K562 (cell line): ENCODE results near the gene C1QTNF2. TPM values are rescaled to one million over a fixed set of nuclear protein-coding genes. Genes with fewer than 3 reads are reported as not detected.

Source experiments
- ATAC-seq: fragments of 200-7000 bp; cut with Tn5 transposase; 3 replicates; pipeline ENCODE4 v1.9.1; 2020; ENCODE audit warnings: moderate library complexity
- BruUV-seq: library from RNA; stranded (reverse); fragments of 400-500 nt; replicated peaks from 2 replicates; lab custom pipeline; 2021; lab: Mats Ljungman, UMichigan
- CTCF ChIA-PET: fragments of 300-600 bp; formaldehyde crosslinking; extraction: SDS; loops from one replicate; lab custom pipeline; 2021; ENCODE audit warnings: low intra/inter-chr PET ratio; lab: Yijun Ruan, JAX
- POLR2A ChIA-PET: fragments of 300-600, 350-650 bp; sonication (Branson Sonifier 250); formaldehyde crosslinking; extraction: SDS; loops from one replicate; lab custom pipeline; 2021; ENCODE audit warnings: antibody characterized with exemption, inconsistent platforms; lab: Yijun Ruan, JAX
- DNase-seq, 4 experiments: peaks; one replicate each; pipeline versions ENCODE4 v3.0.0 to v3.0.0-alpha.2; 2011 to 2018; ENCODE audit warnings: low spot score in 3 of 4, mixed read lengths in 3 of 4; ENCODE audit errors: extremely low read depth in 1 of 4
- FAIRE-seq: peaks from 2 replicates; lab custom pipeline; 2011; peaks lifted over from hg19 to GRCh38; lab: Jason Lieb, UNC
- H2AFZ ChIP-seq: 2 replicates; pipeline ENCODE4 v1.6.0; 2011; ENCODE audit warnings: low read depth, low read length, control low read depth, inconsistent platforms
- H3K27ac ChIP-seq: fragments of 200-600 bp; 3 replicates; pipeline ENCODE4 v1.8.0; 2011; ENCODE audit warnings: low read depth, mild to moderate bottlenecking, control low read depth, inconsistent platforms, low read length, moderate library complexity, mixed read lengths; ENCODE audit errors: extremely low read depth
- H3K27me3 ChIP-seq, 2 experiments: fragments of 300-600 bp in 1 of 2; 2 replicates in 1 of 2; 3 replicates in 1 of 2; pipeline versions ENCODE4 v1.6.0 to v1.8.0; 2011; ENCODE audit warnings: inconsistent platforms in 2 of 2, low read length in 2 of 2, mild to moderate bottlenecking in 1 of 2, mixed read lengths in 1 of 2, moderate library complexity in 1 of 2; ENCODE audit not compliant: control insufficient read depth in 2 of 2, insufficient read depth in 2 of 2
- H3K36me3 ChIP-seq: fragments of 300-600 bp; 3 replicates; pipeline ENCODE4 v1.8.0; 2011; ENCODE audit warnings: mild to moderate bottlenecking, low read length, inconsistent platforms; ENCODE audit not compliant: control insufficient read depth, insufficient read depth
- H3K4me1 ChIP-seq, 2 experiments: fragments of 200-600 bp in 1 of 2; replicated peaks in 1 of 2; 2 replicates in 1 of 2; 3 replicates in 1 of 2; pipeline versions ENCODE4 v1.5.1 to v1.8.0; 2011; ENCODE audit warnings: inconsistent platforms in 2 of 2, low read length in 2 of 2, mild to moderate bottlenecking in 1 of 2, mixed read lengths in 1 of 2, moderate library complexity in 1 of 2; ENCODE audit not compliant: control insufficient read depth in 2 of 2, insufficient read depth in 2 of 2
- H3K4me2 ChIP-seq: 2 replicates; pipeline ENCODE4 v1.6.1; 2011; ENCODE audit warnings: low read length, control low read depth, inconsistent platforms, mixed read lengths; ENCODE audit not compliant: insufficient read depth
- H3K4me3 ChIP-seq: fragments of 200-600 bp; sonication (generic), shearing (Covaris generic); 2 replicates; pipeline ENCODE4 v1.5.1; 2016; ENCODE audit warnings: control low read depth, inconsistent platforms
- H3K79me2 ChIP-seq: fragments of 200-600 bp; 3 replicates; pipeline ENCODE4 v1.8.0; 2011; ENCODE audit warnings: low read length, inconsistent platforms; ENCODE audit not compliant: control insufficient read depth, insufficient read depth
- H3K9ac ChIP-seq, 2 experiments: 2 replicates each; pipeline versions ENCODE4 v1.6.0 to v1.6.1; 2011; ENCODE audit warnings: low read depth in 2 of 2, low read length in 2 of 2, control low read depth in 1 of 2, inconsistent platforms in 1 of 2, mild to moderate bottlenecking in 1 of 2, mixed read lengths in 1 of 2; ENCODE audit not compliant: insufficient read depth in 1 of 2
- H3K9me1 ChIP-seq: one replicate; pipeline ENCODE4 v1.6.0; 2011; ENCODE audit warnings: inconsistent platforms, mild to moderate bottlenecking, low read length, moderate library complexity; ENCODE audit not compliant: control insufficient read depth, insufficient read depth
- H3K9me3 ChIP-seq: replicated peaks from 2 replicates; pipeline ENCODE4 v1.5.1; 2011; ENCODE audit warnings: low read depth, low read length, inconsistent platforms; ENCODE audit not compliant: control insufficient read depth, insufficient read depth
- H4K20me1 ChIP-seq: replicated peaks from 2 replicates; pipeline ENCODE4 v1.6.1; 2011; ENCODE audit warnings: low read length, inconsistent platforms, mixed read lengths; ENCODE audit not compliant: control insufficient read depth, insufficient read depth
- CREM ChIP-seq: IDR thresholded peaks from 2 replicates; pipeline ENCODE4 v1.6.1; 2014; ENCODE audit warnings: antibody characterized with exemption, low read depth
- FOXP4 ChIP-seq: sonication (generic); formaldehyde crosslinking; IDR thresholded peaks from 2 replicates; pipeline ENCODE4 v1.8.0; 2022; ENCODE audit warnings: mild to moderate bottlenecking, missing genetic modification reagents, borderline replicate concordance
- IFI16 ChIP-seq: fragments of 250-450 bp; sonication (Bioruptor Pico); IDR thresholded peaks from 2 replicates; pipeline ENCODE4 v2.1.2; 2022; ENCODE audit warnings: mild to moderate bottlenecking, inconsistent platforms
- MCM7 ChIP-seq, 2 experiments: fragments of 450-650 bp; IDR thresholded peaks; 2 replicates each; pipeline ENCODE4 v1.6.1; 2016 to 2018
- NELFE ChIP-seq: IDR thresholded peaks from 2 replicates; pipeline ENCODE4 v1.6.1; 2011; ENCODE audit warnings: mild to moderate bottlenecking; ENCODE audit not compliant: insufficient read depth, insufficient read length
- NFIX ChIP-seq: fragments of 250-450 bp; sonication (Bioruptor Pico); IDR thresholded peaks from 2 replicates; pipeline ENCODE4 v1.4.0; 2020; ENCODE audit warnings: low read depth, mild to moderate bottlenecking, moderate library complexity
- PTTG1 ChIP-seq: fragments of 450-650 bp; IDR thresholded peaks from 2 replicates; pipeline ENCODE4 v1.6.1; 2016; ENCODE audit warnings: low read depth, mild to moderate bottlenecking, missing genetic modification characterization, missing compliant biosample characterization
- SMAD3 ChIP-seq: fragments of 450-650 bp; formaldehyde crosslinking; conservative IDR thresholded peaks from 2 replicates; pipeline ENCODE4 v1.4.0; 2020; ENCODE audit warnings: mild to moderate bottlenecking
- ZFPM2 ChIP-seq: fragments of 250-450 bp; sonication (Bioruptor Pico); IDR thresholded peaks from 2 replicates; pipeline ENCODE4 v1.5.1; 2022; ENCODE audit warnings: mild to moderate bottlenecking
- ZNF24 ChIP-seq: fragments of 450-650 bp; IDR thresholded peaks from 2 replicates; pipeline ENCODE4 v1.6.1; 2016
- ZNF551 ChIP-seq: fragments of 250-450 bp; sonication (Bioruptor Pico); IDR thresholded peaks from 2 replicates; pipeline ENCODE4 v1.5.0; 2021; ENCODE audit warnings: mild to moderate bottlenecking, moderate library complexity
- ZSCAN29 ChIP-seq: fragments of 450-650 bp; IDR thresholded peaks from 2 replicates; pipeline ENCODE4 v1.6.1; 2017
- WGBS: fragments of 100-300 bp; shearing (Covaris generic); methylation state at CpG from one replicate; pipeline ENCODE4 v1.1.6; 2016; ENCODE audit warnings: low coverage, mixed read lengths; ENCODE audit not compliant: insufficient coverage; ENCODE audit errors: missing lambda C conversion rate; 5-methylcytosine and 5-hydroxymethylcytosine counted together
- in situ Hi-C: fragments of 300-500 bp; cut with MboI; formaldehyde crosslinking; loops from 4 replicates; pipeline ENCODE4 v1.15.0; 2018; ENCODE audit warnings: inconsistent platforms, mixed read lengths
- intact Hi-C: fragments of 100-400 bp; cut with micrococcal nuclease; formaldehyde crosslinking; loops from 2 replicates; pipeline ENCODE4 v1.14.2; 2022
- polyA plus RNA-seq, 8 experiments: library from polyadenylated mRNA; depleted of rRNA in 4 of 8; stranded (reverse) in 5 of 8; unstranded in 3 of 8; fragments of >200 nt; fragmentation: Nextera tagmentation in 2 of 8; fragmentation: Illumina TruSeq in 1 of 8; extraction: Ambion mirVana in 2 of 8; extraction: Trizol in 1 of 8; gene quantifications; 2 replicates each; pipeline versions ENCODE4 v1.2.1 to v1.2.3, GENCODE V29; 2011 to 2014; ENCODE audit warnings: inconsistent platforms in 1 of 8, missing spikeins in 1 of 8
- total RNA-seq, 7 experiments: library from RNA; depleted of rRNA in 6 of 7; stranded (reverse); fragments of >200 nt in 6 of 7; fragmentation: Illumina TruSeq in 2 of 7; extraction: Trizol in 2 of 7; gene quantifications; 2 replicates each; pipeline versions ENCODE4 v1.2.1 to v1.2.3, GENCODE V29; 2011 to 2021; ENCODE audit warnings: low replicate concordance in 1 of 7
- TF ChIP-seq, protein P1 (sequence below): IDR thresholded peaks from 2 replicates; pipeline ENCODE4 v1.6.1; 2011; ENCODE audit warnings: borderline replicate concordance, low read depth, mild to moderate bottlenecking, moderate library complexity, low read length; ENCODE audit not compliant: insufficient read depth, poor library complexity, severe bottlenecking

C1QTNF2 gene
- total and polyA plus RNA-seq, 9 of the 15 experiments (the other 6 are each of a cell fraction or from before 2014, with no cell fraction given): not detected

DNA sequence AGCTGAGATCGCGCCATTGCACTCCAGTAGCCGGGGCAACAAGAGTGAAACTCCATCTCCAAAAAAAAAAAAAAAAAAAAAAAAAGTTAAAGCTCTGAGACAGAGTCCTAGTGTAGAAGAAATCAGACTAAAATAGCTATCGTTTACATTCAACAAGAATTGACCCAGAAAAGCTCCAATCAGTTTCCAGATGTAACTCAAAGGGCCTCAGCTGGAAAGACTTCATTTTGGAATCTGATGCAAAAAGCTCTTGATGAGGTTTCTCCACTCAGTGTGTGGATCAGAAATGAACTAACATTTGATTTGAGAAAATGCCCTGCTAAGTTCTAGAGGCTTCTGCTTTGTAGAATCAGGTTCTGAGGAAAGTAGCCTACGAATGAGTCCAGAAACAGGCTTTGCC is 7.2 kb upstream of the C1QTNF2 start:
- ChIA-PET CTCF (no interaction called here), POLR2A (interaction anchor here (0.9 to 1.5 kb wide), 4 partner anchors 8 to 30 kb away, joined by 3 to 6 read pairs (median 3); no protein-coding TSS in a partner anchor)
- Histone ChIP-seq H4K20me1 (no peaks in the 10 kb centered on the region), H3K27ac (no peak overlapping the region), H3K79me2 (no peaks in the 10 kb centered on the region), H3K27me3 (peaks cover 0 to 9% of the 10 kb centered on the region in 2 experiments; a peak in 3 of 5 replicates), H3K4me3 (no peak overlapping the region), H3K9ac (no peak overlapping the region), H3K9me1 (peaks cover 3% of the 10 kb centered on the region), H3K4me1 (0 out of 5 replicates have a peak, but pooled peaks cover 0 to 5% of the 10 kb centered on the region in 2 experiments), H3K9me3 (no peaks in the 10 kb centered on the region), H3K4me2 (no peak overlapping the region), H2AFZ (no peak overlapping the region), H3K36me3 (no peaks in the 10 kb centered on the region)
- DNase-seq: no peak
- no TSS peak for BruUV-seq
- intact Hi-C loops: no loop called here
- TF ChIP-seq ZSCAN29 (no peak), ZNF24 (no peak), FOXP4 (no peak), SMAD3 (CRISPR knock-in tag) (no peak), IFI16 (CRISPR knock-in tag) (no peak), PTTG1 (tag) (no peak), MCM7 (IDR thresholded peaks at IDR 0.05) (no peak), CREM (no peak), ZFPM2 (no peak), NELFE (no peak), NFIX (no peak), ZNF551 (CRISPR knock-in tag) (no peak)
- TF ChIP-seq, protein P1, sequence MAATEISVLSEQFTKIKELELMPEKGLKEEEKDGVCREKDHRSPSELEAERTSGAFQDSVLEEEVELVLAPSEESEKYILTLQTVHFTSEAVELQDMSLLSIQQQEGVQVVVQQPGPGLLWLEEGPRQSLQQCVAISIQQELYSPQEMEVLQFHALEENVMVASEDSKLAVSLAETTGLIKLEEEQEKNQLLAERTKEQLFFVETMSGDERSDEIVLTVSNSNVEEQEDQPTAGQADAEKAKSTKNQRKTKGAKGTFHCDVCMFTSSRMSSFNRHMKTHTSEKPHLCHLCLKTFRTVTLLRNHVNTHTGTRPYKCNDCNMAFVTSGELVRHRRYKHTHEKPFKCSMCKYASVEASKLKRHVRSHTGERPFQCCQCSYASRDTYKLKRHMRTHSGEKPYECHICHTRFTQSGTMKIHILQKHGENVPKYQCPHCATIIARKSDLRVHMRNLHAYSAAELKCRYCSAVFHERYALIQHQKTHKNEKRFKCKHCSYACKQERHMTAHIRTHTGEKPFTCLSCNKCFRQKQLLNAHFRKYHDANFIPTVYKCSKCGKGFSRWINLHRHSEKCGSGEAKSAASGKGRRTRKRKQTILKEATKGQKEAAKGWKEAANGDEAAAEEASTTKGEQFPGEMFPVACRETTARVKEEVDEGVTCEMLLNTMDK: no peak
- in situ Hi-C loops: no loop called here
- no peak for FAIRE-seq
- ATAC-seq: no peak
- WGBS: 21% methylated on average over 4 of the region's 5 CpGs
